Activated effector memory CD4-positive, alpha-beta T cell treated with Interleukin-2 at 50 U/mL for 16 hours (primary cell): Measurements from ENCODE around the gene SND1.

Source experiments
- DNase-seq: peaks from one replicate; pipeline ENCODE4 v3.0.0-alpha.2; 2020

SND1 gene

GRCh38 chr7:128007303-128007680 lies 355.3 kb downstream of the SND1 start:
- no peak for DNase-seq

GRCh38 chr7:128008141-128008540 lies 356.1 kb downstream of the SND1 start:
- DNase-seq, result no peak

GRCh38 chr7:128008744-128009143 lies 356.8 kb downstream of the SND1 start:
- no peak for DNase-seq

GRCh38 chr7:128010391-128011127 lies 358.6 kb downstream of the SND1 start:
- DNase-seq, result no peak

GRCh38 chr7:128011131-128011661 lies 359.2 kb downstream of the SND1 start:
- DNase-seq, result no peak

- no peak for DNase-seq
Measured at GRCh38 chr7:128014811-128015210, 362.8 kb downstream of the SND1 start.

- DNase-seq, result no peak
Measured at GRCh38 chr7:128017460-128017859, 365.5 kb downstream of the SND1 start.

GRCh38 chr7:128017862-128018845 lies 366.2 kb downstream of the SND1 start:
- no peak for DNase-seq

GRCh38 chr7:128019288-128019687 lies 367.3 kb downstream of the SND1 start:
- no peak for DNase-seq

- no peak for DNase-seq
Measured at GRCh38 chr7:128020159-128020558, 368.2 kb downstream of the SND1 start.

- DNase-seq, result no peak
Measured at GRCh38 chr7:128021366-128021765, 369.4 kb downstream of the SND1 start.

GRCh38 chr7:128022631-128023532 lies 370.9 kb downstream of the SND1 start:
- DNase-seq, result no peak

GRCh38 chr7:128024151-128024550 lies 372.2 kb downstream of the SND1 start:
- no peak for DNase-seq

- no peak for DNase-seq
Measured at GRCh38 chr7:128025380-128025779, 373.4 kb downstream of the SND1 start.

- no peak for DNase-seq
Measured at GRCh38 chr7:128025819-128026218, 373.8 kb downstream of the SND1 start.

- DNase-seq, result no peak
Measured at GRCh38 chr7:128026551-128026950, 374.6 kb downstream of the SND1 start.

GRCh38 chr7:128027485-128027980 lies 375.5 kb downstream of the SND1 start:
- DNase-seq, result no peak

- DNase-seq, result no peak
Measured at GRCh38 chr7:128029405-128029995, 377.5 kb downstream of the SND1 start.

- DNase-seq, result no peak
Measured at GRCh38 chr7:128030263-128030653, 378.3 kb downstream of the SND1 start.

- no peak for DNase-seq
Measured at GRCh38 chr7:128030654-128031611, 378.9 kb downstream of the SND1 start, which contains the start of gene LRRC4. LRRC4 (minus strand) TSS chr7:128031437; CDS start chr7:128030640, 797 bp downstream.
